PFSK-1 (cell line): Measurements from ENCODE around the gene GNB5.
A peak's percentile ranks its signal among the peaks of the same experiment; 100 is the strongest.

Experiments
- FOXP2 ChIP-seq: optimal IDR thresholded peaks from 2 replicates; pipeline ENCODE3; 2011; ENCODE audit warnings: borderline replicate concordance, control low read depth, inconsistent platforms; ENCODE audit not compliant: insufficient read depth; ENCODE audit errors: extremely low read length, extremely low read depth
- POLR2AphosphoS5 ChIP-seq: IDR thresholded peaks from 2 replicates; pipeline ENCODE4 v1.6.1; 2012; ENCODE audit warnings: low read depth, mild to moderate bottlenecking, control low read depth, low read length, moderate library complexity
- SIN3A ChIP-seq: IDR thresholded peaks from 2 replicates; pipeline ENCODE4 v1.6.1; 2012; ENCODE audit warnings: mild to moderate bottlenecking, low read length, moderate library complexity, borderline replicate concordance; ENCODE audit not compliant: insufficient read depth
- TAF1 ChIP-seq: IDR thresholded peaks from 2 replicates; pipeline ENCODE4 v1.6.1; 2012; ENCODE audit warnings: low read length, control low read depth, borderline replicate concordance; ENCODE audit not compliant: insufficient read depth
- TF ChIP-seq, protein P1 (sequence below), 2 experiments: IDR thresholded peaks; 2 replicates each; pipeline versions ENCODE4 v1.6.1 to v1.8.0; 2011 to 2012; ENCODE audit warnings: low read depth in 2 of 2, low read length in 2 of 2, control low read depth in 1 of 2, inconsistent platforms in 1 of 2, mild to moderate bottlenecking in 1 of 2, moderate library complexity in 1 of 2; ENCODE audit not compliant: insufficient read depth in 1 of 2

The GNB5 gene

GRCh38 chr15:52117549-52117948 lies 73.6 kb downstream of the GNB5 start:
- TF ChIP-seq POLR2AphosphoS5 (no peak), TAF1 (no peak), SIN3A (no peak), FOXP2 (no peak)
- TF ChIP-seq, protein P1, sequence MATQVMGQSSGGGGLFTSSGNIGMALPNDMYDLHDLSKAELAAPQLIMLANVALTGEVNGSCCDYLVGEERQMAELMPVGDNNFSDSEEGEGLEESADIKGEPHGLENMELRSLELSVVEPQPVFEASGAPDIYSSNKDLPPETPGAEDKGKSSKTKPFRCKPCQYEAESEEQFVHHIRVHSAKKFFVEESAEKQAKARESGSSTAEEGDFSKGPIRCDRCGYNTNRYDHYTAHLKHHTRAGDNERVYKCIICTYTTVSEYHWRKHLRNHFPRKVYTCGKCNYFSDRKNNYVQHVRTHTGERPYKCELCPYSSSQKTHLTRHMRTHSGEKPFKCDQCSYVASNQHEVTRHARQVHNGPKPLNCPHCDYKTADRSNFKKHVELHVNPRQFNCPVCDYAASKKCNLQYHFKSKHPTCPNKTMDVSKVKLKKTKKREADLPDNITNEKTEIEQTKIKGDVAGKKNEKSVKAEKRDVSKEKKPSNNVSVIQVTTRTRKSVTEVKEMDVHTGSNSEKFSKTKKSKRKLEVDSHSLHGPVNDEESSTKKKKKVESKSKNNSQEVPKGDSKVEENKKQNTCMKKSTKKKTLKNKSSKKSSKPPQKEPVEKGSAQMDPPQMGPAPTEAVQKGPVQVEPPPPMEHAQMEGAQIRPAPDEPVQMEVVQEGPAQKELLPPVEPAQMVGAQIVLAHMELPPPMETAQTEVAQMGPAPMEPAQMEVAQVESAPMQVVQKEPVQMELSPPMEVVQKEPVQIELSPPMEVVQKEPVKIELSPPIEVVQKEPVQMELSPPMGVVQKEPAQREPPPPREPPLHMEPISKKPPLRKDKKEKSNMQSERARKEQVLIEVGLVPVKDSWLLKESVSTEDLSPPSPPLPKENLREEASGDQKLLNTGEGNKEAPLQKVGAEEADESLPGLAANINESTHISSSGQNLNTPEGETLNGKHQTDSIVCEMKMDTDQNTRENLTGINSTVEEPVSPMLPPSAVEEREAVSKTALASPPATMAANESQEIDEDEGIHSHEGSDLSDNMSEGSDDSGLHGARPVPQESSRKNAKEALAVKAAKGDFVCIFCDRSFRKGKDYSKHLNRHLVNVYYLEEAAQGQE (IDR thresholded peaks at IDR 0.05; ENCODE audit: insufficient read depth in 1 of 2, low read depth in 2 of 2, low read length in 2 of 2) = no peak

DNA sequence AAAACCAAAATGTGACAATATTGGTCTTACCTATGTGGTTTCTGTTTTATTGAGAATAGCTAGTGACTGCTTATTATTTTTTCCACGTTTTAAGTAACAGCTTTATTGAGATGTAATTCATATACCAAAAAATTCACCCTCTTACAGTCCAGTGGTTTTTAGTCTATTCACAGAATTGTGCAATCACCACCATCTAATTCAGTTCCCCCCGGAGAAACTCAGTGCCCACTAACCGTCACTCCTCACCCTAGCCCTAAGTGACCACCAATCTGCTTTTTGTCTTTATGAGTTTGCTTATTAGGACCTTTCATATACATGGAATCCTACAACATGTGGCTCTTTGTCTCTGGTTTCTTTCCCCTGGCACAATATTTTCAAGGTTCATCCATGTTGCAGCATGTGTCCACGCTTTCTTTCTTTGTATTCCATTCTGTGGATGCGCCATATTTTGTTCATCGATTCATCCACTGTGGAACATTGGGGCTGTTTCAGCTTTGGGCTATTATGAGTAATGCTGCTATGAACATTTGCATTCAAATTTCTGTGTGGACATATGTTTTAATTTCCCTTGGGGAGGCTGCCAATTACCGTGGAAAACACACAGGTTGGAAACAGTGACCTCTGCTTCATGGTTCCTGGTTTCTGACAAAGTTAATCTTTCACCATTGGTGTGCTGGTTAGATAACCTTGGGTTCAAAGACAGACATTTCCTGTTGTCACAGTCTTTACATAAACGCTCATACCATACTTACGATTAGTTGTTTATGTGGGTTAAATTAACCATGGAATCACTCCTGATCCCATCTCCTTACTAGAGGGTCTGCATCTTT lies 75.4 kb downstream of the GNB5 start:
- TF ChIP-seq POLR2AphosphoS5 = no peak
- TF ChIP-seq SIN3A = 0 out of 2 replicates have a peak, but pooled peaks have one; percentile 35

DNA sequence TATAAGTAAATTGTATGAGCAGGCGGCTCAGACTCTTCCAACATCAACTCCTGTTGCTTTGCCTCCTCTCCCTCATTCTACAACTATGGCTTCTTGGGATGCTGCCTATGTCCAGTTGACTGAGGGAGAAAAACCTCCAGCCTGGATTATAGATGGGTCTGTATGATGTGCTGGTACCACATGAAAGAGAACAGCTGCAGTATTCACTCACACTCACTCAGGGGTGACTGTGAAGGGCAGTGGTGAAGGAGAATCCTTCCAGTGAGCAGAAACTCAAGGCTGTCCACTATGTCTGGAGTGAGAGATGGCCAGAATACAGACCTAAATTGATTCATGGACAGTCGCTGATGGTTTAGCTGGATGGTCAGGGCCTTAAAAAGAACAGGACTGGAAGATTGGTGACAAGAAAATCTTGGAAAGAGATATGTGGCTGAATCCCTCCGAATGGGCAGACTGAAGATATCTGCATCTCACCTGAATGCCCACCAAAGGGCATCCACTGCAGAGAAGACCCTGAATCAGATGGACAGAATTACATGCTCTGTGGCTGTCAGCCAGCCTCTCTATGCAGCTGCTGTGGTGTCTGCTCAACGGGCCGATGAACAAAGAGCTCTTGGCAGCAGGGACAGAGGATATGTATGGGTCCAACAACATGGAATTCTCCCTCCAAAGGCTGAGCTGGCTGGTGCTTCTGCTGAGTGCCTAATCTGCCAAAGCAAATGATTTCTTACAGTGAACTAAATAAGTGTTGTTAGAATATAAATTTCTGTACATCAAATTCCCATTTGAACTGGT lies 76.7 kb downstream of the GNB5 start:
- TF ChIP-seq SIN3A = no peak
- TF ChIP-seq POLR2AphosphoS5 = no peak
- no peak for TF ChIP-seq TAF1
- TF ChIP-seq, protein P1 (IDR thresholded peaks at IDR 0.05; ENCODE audit: insufficient read depth in 1 of 2, low read depth in 2 of 2, low read length in 2 of 2) = no peak
- no peak for TF ChIP-seq FOXP2

DNA sequence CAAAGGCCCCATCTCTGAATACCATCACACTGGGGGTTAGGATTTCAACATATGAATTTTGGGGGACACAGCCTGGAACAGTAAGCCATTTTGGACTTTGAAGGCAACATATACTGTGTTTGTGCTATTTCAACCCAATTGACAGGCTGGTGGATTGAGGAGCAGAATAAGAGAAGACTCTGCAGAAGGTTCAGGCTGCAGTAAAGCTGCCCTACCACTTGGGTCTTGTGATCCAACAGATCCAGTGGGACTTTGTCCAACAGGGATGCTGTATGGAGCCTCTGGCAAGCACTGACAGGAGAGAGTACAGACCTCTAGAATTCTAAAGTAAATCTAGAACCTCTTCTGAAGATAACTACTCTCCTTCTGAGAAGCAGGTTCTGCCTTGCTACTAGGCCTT lies 77.5 kb downstream of the GNB5 start:
- TF ChIP-seq FOXP2 (no peak), POLR2AphosphoS5 (no peak), TAF1 (no peak), SIN3A (no peak)
- TF ChIP-seq, protein P1 (IDR thresholded peaks at IDR 0.05; ENCODE audit: insufficient read depth in 1 of 2, low read depth in 2 of 2, low read length in 2 of 2) = no peak

DNA sequence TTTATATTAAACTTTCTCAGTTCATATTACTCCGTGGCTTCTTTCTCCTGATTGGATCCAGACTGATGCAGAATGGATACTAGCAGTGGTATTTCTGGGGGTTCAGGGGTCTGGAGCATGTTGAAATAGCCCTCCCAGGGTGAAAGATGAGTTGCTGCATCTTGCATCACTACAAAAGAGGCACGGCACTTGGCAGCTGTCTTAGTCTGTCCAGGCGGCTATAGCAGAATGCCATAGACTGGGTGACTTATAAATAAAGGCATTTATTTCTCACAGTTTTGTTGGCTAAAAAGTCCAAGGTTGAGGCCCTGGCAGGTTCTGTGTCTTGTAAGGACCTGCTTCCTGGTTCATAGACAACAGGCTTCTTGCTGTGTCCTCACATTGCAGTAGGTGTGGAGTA lies 78.0 kb downstream of the GNB5 start:
- no peak for TF ChIP-seq FOXP2
- TF ChIP-seq SIN3A = no peak
- TF ChIP-seq TAF1 = no peak
- TF ChIP-seq, protein P1 (IDR thresholded peaks at IDR 0.05; ENCODE audit: insufficient read depth in 1 of 2, low read depth in 2 of 2, low read length in 2 of 2) = no peak
- no peak for TF ChIP-seq POLR2AphosphoS5
